ENCODE data around the gene SV2C.

- TF ChIP-seq, protein P1, sequence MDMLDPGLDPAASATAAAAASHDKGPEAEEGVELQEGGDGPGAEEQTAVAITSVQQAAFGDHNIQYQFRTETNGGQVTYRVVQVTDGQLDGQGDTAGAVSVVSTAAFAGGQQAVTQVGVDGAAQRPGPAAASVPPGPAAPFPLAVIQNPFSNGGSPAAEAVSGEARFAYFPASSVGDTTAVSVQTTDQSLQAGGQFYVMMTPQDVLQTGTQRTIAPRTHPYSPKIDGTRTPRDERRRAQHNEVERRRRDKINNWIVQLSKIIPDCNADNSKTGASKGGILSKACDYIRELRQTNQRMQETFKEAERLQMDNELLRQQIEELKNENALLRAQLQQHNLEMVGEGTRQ (IDR thresholded peaks at IDR 0.05; ENCODE audit: low read depth, low read length) = no peak
- TF ChIP-seq, protein P1 (CRISPR knock-in tag; IDR thresholded peaks at IDR 0.05; ENCODE audit: borderline replicate concordance) = no peak
- no peak for TF ChIP-seq ZBTB39 (CRISPR knock-in tag; IDR thresholded peaks at IDR 0.05)
- TF ChIP-seq SALL2 (CRISPR knock-in tag; IDR thresholded peaks at IDR 0.05) = no peak
- TF ChIP-seq ZNF101 (CRISPR knock-in tag; IDR thresholded peaks at IDR 0.05; ENCODE audit: borderline replicate concordance, low read depth) = no peak
- TF ChIP-seq SRF (IDR thresholded peaks at IDR 0.05; ENCODE audit: low read depth, low read length) = no peak
- no peak for TF ChIP-seq GLI4 (CRISPR knock-in tag; IDR thresholded peaks at IDR 0.05; ENCODE audit: borderline replicate concordance)
- TF ChIP-seq POLR2AphosphoS5 (IDR thresholded peaks at IDR 0.05; ENCODE audit: low read depth, low read length) = no peak
- TF ChIP-seq TEAD3 (CRISPR knock-in tag; optimal IDR thresholded peaks at IDR 0.05; ENCODE audit: borderline replicate concordance) = no peak
- TF ChIP-seq POLR2A (IDR thresholded peaks at IDR 0.05; ENCODE audit: insufficient read depth in 1 of 2, low read depth in 2 of 2, low read length in 2 of 2) = no peak
- no peak for TF ChIP-seq ARHGAP35 (CRISPR knock-in tag; IDR thresholded peaks at IDR 0.05; ENCODE audit: borderline replicate concordance)
- TF ChIP-seq, protein P2, sequence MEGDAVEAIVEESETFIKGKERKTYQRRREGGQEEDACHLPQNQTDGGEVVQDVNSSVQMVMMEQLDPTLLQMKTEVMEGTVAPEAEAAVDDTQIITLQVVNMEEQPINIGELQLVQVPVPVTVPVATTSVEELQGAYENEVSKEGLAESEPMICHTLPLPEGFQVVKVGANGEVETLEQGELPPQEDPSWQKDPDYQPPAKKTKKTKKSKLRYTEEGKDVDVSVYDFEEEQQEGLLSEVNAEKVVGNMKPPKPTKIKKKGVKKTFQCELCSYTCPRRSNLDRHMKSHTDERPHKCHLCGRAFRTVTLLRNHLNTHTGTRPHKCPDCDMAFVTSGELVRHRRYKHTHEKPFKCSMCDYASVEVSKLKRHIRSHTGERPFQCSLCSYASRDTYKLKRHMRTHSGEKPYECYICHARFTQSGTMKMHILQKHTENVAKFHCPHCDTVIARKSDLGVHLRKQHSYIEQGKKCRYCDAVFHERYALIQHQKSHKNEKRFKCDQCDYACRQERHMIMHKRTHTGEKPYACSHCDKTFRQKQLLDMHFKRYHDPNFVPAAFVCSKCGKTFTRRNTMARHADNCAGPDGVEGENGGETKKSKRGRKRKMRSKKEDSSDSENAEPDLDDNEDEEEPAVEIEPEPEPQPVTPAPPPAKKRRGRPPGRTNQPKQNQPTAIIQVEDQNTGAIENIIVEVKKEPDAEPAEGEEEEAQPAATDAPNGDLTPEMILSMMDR (CRISPR knock-in tag; IDR thresholded peaks at IDR 0.05) = no peak
- no peak for TF ChIP-seq ZMYM3 (CRISPR knock-in tag; IDR thresholded peaks at IDR 0.05)
- TF ChIP-seq ZNF777 (CRISPR knock-in tag; IDR thresholded peaks at IDR 0.05) = no peak
These were observed 166.4 kb downstream of the SV2C start for GRCh38 chr5:76249621-76250020.
